Smooth muscle cell of the coronary artery (primary cell): Measurements from ENCODE around the gene NLRC5. TPM values are rescaled to one million over a fixed set of nuclear protein-coding genes. Genes with fewer than 3 reads are reported as not detected.

Experiments used
- total RNA-seq: library from RNA; depleted of rRNA; stranded (reverse); fragments of >200 nt; gene quantifications from 2 replicates; pipeline ENCODE4 v1.2.3, GENCODE V29; 2014; ENCODE audit warnings: low replicate concordance

The NLRC5 gene
- total RNA-seq = 5.3 and 18.0 TPM in 2 replicates

GRCh38 chr16:56988948-56989945, at the start of gene NLRC5:
Gene NLRC5, plus strand, starts transcription at chr16:56989557. Its CDS starts 31,156 bp downstream, at chr16:57020713.

GRCh38 chr16:56961851-56962281, 27.5 kb upstream of the NLRC5 start, which contains the start of gene CETP:
Gene CETP, plus strand, starts transcription at chr16:56961950. Its CDS starts 30 bp downstream, at chr16:56961980.

GRCh38 chr16:57091975-57092785, 102.8 kb downstream of the NLRC5 start, which contains the start of gene CPNE2:
Gene CPNE2, plus strand, starts transcription at chr16:57092583. Its CDS starts 18,160 bp downstream, at chr16:57110743.

Other genes with a start within 250 kb of the NLRC5 start
- gene SLC12A3, start 124.3 kb upstream of the NLRC5 start, total RNA-seq = under 0.01 TPM in 1 of 2 replicates, not detected in the other
- 101 and 110 TPM in 2 replicates for gene HERPUD1, start 57.4 kb upstream of the NLRC5 start, total RNA-seq
- gene CETP, start 27.6 kb upstream of the NLRC5 start, total RNA-seq = 0.15 and 0.23 TPM in 2 replicates
- gene CPNE2, start 103.0 kb downstream of the NLRC5 start, total RNA-seq = 17.1 and 21.0 TPM in 2 replicates
- gene PSME3IP1, start 196.5 kb downstream of the NLRC5 start, total RNA-seq = 32.4 and 65.8 TPM in 2 replicates
- gene RSPRY1, start 196.8 kb downstream of the NLRC5 start, total RNA-seq = 52.1 and 58.3 TPM in 2 replicates